GM19452 (cell line): Measurements from ENCODE around the gene ST6GAL1.

ENCODE experiments used
- ATAC-seq: cut with Tn5 transposase; IDR thresholded peaks from one replicate; pipeline ENCODE4 v1.9.1; 2021; ENCODE audit not compliant: unreplicated experiment

Gene ST6GAL1

DNA sequence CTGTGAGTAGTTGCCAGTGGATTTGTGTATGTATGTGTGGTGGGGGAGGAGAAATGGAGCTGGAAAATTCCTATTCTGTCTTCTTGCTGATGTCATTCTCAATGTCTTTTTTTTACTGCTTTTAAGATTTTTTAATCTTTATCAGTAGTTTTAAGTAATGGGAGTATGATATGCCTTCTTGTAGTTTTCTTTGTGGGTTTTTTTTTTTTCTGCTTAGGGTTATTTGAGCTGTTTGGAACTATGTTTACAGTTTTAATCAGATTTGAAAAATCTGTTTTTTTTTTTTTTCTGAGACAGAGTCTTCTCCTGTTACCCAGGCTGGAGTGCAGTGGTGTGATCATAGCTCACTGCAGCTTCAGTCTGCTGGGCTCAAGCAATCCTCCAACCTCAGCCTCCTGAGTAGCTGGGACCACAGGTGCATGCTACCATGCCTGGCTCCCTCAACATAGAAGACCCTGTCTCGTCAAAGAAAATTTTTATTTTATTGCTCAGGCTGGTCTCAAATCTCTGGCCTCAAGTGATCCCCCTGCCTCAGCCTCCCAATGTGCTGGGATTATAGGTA lies 171.8 kb downstream of the ST6GAL1 start:
- no peak for ATAC-seq

DNA sequence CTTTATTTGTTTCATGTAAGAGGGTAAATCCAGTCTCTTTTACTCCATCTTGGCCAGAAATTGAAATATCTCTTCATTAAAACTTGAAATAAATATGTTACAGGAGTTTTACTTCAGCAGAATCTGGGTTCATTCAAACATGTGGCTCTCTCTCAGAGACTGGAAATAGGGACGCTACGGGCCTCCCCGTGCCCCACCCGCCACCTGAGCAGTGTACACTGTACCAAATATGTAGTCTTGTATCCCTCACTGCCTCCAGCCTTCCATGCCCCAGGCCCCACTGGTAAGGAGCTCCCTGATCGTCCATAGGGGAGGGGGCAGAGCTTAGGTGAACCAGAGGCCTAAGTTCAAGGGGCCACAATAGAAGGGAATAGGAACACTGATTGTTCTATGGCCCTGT lies 172.9 kb downstream of the ST6GAL1 start:
- ATAC-seq = no peak

DNA sequence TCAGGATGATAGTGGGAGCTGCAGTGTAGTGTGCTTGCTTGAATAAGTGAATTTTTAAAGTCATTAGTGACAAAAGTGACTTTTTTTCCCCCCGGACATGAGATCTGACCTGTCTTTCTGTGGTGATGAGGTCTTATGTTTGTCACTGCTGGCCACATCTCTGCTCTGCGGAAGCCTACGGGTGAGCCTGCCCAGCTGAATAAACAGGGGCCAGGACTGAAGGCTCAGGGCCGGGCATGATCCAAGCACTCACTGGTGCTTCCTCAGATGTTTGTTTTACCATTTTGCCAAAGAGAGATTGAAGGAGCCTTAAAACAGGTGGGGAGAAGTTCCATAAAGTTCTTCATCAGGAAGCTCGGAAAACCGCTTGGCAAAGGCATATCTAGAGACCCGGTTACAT lies 174.0 kb downstream of the ST6GAL1 start:
- no peak for ATAC-seq

DNA sequence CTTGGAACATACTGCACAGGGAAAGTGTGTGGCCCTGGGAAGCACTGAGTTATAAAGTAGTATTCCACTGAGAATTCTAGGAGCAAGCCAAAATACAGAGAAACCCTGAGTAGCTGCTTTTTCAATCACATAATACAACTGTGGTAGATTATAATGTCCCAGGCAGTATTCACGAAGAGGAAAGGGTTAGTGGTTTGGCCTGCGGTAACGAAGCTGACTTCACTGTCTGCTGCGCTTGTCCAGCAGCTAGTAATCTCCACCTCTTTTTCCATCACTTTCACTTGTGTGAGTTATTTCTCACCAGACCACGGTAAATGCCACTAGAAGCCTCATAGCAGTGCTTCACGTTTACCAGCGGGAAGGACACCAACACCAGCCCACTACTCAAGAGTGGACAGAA lies 174.6 kb downstream of the ST6GAL1 start:
- no peak for ATAC-seq

DNA sequence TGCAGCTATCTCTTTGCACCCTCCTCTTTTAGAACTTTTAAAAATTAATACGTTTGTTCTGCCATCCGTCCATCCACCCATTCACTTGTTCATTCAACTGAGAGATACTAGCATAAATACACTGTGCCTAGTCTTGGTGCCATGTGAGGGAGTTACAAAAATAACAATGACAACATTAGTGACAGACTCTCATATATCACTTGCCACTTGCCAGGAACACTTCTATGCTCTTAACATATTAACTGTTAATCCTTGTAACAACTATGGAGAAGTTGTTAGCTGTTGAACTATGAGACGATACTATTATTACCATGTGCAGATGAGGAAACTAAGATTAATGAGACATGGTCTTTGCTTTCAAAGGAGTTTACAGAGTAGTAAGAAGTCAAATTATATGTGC lies 175.4 kb downstream of the ST6GAL1 start:
- no peak for ATAC-seq

DNA sequence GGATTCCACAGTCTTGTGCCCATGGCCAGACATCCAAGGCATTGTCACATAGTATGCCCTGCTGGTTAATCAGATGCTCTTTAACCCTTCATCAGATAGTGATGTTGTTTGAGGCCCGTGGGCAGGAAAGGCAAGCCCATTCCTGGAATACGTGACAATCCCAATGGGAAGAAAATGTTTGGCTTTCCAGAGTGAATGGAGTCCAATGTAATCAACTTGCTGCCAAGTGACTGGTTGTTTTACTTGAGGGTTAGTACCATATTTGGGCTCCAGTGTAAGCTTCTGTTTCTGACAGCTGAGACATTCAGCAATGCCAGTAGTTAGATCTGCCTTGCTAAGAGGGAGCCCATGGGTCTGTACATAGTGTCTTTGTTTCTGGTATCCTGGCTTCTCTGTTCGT lies 177.7 kb downstream of the ST6GAL1 start:
- ATAC-seq = no peak

DNA sequence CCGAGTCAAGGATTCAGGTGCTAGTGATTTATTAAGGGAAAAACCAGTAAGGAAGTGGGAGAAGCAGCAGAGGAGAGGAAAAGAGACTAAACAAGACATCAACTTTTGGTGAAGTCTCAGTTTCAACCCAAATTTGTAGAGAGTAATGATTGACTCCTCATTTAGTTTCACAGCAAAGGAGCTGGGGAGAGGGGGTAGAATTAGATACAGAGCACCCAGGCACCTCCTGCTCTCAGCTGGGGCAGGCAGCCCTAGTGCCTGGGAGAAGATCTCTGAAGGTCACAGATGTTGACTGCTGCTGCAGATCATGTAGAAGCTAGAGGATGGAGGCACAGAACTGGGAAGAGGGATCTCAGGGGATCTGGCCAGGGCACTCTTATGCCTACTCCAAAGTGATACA lies 179.8 kb downstream of the ST6GAL1 start:
- no peak for ATAC-seq

- no peak for ATAC-seq
Observed at GRCh38 chr3:187112934-187113793, 182.8 kb downstream of the ST6GAL1 start.

DNA sequence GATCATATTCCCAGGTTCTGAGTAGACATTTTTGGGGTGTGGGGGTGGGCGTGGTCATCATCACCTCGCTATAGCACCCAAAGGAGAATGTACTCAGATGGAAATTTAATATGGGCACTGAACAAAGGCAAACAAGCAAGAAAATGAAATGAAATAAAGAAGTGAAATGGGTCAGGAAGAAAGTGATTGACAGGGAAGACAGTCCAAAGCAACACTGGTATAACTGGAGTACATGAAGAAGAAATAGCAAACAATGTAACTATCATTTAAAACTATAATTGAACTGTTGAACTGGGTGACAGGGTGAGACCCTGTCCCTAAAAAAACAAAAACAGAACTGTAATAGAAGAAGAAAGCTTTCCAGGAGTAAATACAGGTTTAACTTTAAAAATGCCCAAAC lies 184.2 kb downstream of the ST6GAL1 start:
- no peak for ATAC-seq

DNA sequence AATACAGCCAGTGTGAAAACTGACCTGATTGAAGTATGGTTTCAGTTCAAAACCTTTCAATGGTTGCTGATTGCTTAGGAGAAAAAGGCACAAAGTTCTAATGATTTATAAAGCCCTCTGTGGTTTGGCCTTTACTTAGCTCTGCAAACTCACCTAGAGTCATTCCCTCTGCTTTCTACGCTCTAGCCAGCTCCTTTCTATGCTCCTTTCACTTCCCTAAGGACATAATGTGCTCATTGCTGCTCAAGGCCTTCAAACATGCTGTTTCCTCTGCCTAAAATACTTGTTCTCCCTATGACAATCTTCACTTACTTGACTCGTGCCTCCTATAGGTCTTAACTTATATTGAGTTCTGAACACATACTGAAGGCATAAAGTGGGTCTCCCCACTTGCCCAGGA lies 190.0 kb downstream of the ST6GAL1 start:
- no peak for ATAC-seq

- ATAC-seq = no peak
Observed at GRCh38 chr3:187122261-187122660, 191.9 kb downstream of the ST6GAL1 start.

DNA sequence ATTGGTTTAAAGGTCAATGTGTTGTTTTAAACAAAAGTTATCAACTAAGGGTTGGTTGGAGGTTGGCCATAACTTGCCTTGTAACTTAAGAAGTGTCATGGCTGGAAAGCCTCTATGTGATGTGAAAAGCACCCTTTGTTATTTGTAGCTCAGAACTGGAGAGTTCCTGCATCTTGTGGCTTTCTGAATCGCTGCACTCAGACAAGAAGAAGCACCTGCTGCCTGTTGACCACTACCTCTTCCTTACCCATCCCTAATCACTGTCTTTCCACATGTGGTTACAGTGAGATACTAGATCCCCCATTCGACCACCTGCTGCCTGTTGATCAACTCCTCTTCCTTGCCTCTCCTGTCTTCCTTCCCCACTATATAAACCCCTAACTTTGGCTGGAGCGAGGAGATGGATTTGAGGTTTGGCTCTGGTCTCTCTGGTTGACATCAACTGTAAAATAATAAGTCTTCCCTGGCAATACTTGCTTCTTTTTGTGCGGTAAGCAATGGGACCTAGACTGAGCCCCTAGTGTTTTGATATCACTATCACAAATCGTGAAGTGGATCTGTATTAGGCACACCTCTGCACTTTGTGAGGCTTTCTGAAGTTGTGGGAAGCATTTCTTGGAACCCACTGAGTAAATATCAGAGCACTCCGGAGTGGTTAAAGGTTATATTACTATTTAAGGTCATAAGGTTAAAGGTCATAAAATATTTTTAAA lies 195.1 kb downstream of the ST6GAL1 start:
- peak; percentile 68 for ATAC-seq
